T-helper 22 cell (primary cell): ENCODE results near the gene RBM42.
"Not testable (repeated sequence)": the region's sequence is repeated elsewhere in the genome, so short reads cannot be mapped to it uniquely, and the experiment has no call there.

Experiments used
- DNase-seq: peaks from one replicate; pipeline ENCODE4 v3.0.0-alpha.2; 2020; ENCODE audit warnings: low read depth

RBM42 gene

DNA sequence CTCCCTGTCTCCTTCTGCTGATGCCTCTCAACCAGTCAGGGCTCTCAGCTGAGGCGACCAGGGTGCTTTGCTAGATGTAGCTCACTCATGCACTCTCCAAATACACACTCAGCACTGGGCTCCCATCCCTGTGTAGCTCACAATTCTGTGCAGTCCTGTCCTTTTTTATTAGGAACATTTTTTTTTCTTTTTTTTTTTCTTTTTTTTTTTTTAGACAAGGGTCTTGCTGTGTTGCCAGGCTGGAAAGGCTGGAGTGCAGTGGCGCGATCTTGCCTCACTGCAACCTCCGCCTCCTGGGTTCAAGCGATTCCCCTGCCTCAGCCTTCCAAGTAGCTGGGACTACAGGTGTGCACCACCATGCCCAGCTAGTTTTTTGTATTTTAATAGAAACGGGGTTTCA is 26.0 kb downstream of the RBM42 start:
- not testable (repeated sequence) for DNase-seq

DNA sequence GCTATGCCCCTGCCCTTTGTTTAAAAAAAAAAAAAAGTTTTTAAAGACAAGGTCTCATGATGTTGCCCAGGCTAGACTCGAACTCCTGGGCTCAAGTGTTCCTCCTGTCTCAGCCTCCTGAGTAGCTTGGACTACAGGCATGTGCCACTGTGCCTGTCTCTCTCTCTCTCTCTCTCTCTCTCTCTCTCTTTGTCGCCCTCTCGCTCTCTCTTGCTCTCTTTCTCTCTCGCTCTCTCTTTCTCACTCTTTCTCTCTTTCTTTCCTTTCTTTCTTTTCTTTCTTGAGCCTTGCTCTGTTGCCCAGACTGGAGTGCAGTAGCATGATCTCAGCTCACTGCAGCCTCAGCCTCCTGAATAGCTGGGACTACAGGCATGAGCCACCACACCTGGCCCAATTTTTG is 26.8 kb downstream of the RBM42 start:
- no peak for DNase-seq

DNA sequence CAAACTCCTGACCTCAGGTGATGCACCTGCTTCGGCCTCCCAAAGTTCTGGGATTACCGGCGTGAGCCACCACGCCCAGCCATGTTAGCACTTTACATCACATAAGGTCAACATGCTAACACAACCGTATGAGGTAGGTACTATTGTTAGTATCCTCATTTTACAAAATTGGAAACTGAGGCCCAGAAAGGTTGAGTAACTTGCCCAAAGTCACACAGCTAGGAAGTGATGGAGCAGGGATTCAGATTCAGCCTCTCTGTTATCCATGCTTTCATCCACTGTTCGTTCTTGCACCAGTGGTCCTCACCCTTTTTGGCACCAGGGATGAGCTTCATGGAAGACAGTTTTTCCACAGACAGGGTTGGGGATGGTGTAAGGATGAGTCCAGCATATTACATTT is 27.9 kb downstream of the RBM42 start:
- no peak for DNase-seq

DNA sequence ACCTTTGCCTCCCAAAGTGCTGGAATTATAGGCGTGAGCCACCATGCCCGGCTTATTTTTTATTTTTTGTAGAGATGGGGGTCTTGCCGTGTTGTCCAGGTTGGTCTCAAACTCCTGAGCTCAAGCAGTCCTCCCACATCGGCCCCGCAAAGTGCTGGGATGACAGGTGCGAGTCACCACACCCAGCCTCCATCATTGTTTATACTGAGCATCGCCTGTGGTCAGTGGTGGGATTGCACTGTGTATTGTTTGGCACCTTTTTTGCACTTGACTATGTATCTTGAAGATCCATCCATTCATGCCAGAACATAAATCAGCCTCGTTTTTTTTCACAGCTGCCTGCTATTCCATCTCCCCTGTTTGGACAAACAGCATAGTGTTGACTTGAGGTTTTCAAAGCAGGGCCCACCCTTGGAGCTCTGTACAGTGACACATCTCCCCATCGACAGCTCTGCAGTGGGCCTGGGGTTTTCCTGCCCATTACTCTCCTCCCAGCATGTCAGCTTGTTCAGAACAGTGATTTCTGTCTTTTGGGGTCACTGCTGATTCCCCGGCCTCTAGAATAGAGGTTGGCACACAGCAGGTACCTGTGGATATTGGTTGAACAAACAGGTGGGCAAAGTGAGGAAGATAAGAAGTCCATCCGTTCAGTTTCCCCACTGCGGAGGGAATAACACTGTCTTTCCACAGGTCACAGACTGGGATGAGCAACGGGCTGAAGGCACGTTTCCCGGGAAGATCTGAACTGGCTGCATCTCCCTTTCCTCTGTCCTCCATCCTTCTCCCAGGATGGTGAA is 29.3 kb downstream of the RBM42 start:
- no peak for DNase-seq

DNA sequence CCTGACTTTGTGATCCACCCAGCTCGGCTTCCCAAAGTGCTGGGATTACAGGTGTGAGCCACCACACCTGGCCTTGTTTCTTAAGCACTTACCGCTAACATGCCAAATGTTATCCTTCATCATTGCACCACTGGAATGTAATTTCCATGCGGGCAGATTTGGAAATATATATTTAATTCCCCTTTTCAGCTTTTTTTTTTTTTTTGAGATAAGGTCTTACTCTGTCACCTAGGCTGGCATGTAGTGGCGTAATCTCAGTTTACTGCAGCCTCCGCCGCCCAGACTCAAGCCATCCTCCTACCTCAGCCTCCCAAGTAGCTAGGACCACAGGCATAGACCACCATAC is 33.1 kb downstream of the RBM42 start:
- no peak for DNase-seq

DNA sequence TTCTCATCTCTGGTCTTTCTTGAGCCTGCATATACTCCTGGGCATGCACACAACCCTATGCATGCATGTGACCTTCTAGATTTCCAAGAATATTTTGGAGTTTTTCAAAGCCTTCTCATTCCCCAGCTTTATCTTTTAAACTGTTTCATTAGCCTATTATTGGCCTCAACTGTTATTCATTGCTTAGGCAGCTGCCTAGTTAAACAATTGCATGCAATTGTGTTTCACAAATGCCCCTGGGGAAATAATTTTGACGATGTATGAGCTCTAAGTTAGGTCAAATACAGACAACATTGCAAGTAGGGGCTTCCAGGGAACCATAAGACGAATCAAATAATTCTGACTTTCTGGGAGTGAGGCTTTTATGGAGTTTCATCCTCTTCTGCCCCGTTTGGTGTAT is 35.1 kb downstream of the RBM42 start:
- no peak for DNase-seq

DNA sequence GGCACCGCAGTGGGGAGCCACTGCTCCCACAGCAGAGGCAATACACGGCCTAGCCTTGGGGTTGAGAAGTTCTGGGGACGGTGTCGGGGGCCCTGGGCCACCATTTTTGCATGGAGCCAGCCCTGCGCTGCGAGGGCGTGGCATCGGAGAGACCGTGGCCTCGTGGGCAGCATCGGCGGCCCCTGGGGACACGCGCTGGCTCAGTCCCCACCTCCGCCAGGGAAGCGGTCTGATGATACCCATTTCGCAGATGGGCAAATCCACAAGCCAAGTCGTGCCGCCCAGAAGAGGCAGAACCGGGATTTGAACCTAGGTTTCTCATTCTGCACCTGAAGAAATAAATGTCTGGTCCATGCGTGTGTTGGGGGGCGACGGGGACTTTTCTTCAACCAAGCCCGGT is 36.3 kb downstream of the RBM42 start:
- DNase-seq, result no peak

DNA sequence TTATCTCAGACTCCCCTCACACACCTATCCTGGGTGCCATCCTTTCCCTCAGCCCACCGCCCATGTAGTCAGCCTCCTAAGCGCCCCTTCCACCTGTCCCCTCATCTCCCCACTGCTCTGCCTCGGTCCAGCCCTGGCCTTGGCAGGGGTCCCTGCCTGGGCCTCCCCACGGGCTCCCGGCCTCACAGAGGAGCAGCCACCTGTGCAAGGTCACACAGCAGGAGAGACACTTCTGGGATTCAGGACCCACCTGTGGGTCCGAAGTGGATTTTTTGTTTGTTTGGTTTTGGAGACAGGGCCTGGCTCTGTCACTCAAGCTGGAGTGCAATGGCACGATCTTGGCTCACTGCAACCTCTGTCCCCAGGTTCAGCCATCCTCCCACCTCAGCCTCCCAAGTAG is 36.8 kb downstream of the RBM42 start:
- DNase-seq, result no peak

DNA sequence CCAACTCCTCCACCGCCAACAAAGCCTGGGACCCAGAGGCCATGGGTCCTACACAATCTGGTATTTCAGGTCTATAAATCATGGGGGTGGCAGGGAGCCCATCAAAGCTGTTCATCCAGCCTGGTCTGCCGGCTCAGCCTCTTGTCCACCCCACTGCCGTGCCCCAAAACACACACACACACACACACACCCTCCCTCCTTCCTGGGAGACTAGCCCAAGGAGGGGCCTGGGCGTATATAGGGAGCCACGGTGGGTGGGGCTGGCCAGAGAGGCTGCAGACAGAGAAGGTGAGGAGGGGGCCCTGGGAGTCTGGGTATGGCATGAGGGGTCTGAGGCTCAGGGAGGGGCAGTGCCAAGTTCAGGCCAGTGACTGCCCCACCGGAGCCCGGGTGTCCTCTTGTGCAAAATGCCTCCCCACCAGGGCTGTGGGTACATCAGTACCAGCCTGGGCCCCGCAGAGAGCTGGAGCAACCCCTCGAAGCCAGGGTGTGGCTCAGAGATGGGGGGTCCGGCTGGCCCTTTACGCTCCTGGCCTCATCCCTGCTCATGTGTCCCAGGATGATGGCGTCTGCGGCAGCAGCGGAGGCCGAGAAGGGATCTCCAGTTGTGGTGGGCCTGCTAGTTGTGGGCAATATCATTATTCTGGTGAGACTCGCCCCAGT is 37.5 kb downstream of the RBM42 start, which contains the start of gene UPK1A:
Gene UPK1A, plus strand, starts transcription at position 267 of the 663 bp plus-strand sequence. Its CDS starts 296 bp downstream, at position 563.
- DNase-seq, result no peak

DNA sequence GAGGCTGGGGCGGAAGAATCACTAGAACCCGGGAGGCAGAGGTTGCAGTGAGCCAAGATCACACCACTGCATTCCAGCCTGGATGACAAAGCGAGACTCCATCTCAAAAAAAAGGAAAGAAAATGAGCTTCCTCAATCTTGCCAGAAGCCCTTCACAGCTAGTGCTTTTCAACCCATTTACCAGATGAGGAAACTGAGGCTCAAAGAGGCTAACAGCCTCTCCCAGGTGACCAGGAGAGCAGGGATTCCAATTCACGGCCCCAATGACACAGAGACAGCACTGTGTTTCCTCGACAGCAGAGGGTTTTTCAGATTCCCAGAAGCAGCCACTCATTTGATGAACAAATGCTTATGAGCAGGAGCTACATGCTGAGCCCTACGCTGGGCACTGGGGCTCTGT is 40.7 kb downstream of the RBM42 start:
- no peak for DNase-seq

DNA sequence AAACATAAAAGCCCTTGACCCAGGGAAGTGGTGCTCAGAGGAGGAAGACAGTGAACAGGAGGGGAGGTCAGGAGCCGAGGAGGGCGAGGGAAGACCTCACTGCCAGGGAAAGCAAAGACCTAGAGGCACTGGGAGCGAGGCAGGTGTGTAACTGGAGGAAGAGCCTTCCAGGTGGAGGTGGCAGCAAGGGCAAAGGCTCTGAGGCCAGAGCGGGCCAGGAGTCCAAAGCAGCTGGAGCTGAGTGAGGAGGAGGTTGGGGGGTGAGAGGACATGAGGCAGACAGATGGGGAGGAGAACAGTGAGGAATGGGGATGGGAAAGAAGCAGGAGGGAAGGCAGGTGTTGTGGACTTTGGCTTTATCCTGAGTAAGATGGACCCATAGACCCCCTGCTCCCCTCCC is 41.1 kb downstream of the RBM42 start:
- DNase-seq, result no peak

DNA sequence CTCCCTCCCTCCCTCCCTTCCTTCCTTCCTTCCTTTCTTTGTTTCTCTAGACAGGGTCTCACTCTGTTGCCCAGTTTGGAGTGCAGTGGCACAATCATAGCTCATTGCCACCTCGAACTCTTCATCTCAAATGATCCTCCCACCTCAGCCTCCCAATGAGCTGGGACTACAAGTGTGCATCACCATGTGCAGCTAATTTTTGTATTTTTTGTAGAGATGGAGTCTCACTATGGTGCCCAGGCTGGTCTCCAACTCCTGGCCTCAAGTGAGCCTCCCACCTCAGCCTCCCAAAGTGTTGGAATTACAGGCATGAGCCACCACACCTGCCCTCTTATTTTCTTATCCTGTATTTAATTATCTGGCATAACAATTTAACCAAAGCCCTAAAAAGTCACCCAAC is 41.9 kb downstream of the RBM42 start:
- DNase-seq, result no peak

DNA sequence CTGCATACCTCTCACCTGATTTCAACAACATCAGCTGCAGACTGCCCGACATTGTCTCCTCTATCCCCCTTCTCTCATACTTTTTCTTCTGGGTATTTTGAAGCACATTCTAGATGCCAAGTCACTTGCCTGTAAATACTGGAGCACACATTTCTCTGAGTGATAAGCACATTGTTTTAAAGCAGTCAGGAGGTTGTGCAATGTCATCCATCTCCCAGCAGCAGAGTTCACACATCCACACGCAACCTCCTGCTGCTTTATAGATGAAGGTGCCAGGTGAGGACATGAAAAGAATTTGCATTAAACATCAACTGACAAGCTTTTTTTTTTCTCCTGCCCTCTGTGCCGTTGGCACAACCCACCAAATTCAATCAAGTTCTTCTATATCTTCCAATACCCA is 43.0 kb downstream of the RBM42 start:
- DNase-seq, result no peak

DNA sequence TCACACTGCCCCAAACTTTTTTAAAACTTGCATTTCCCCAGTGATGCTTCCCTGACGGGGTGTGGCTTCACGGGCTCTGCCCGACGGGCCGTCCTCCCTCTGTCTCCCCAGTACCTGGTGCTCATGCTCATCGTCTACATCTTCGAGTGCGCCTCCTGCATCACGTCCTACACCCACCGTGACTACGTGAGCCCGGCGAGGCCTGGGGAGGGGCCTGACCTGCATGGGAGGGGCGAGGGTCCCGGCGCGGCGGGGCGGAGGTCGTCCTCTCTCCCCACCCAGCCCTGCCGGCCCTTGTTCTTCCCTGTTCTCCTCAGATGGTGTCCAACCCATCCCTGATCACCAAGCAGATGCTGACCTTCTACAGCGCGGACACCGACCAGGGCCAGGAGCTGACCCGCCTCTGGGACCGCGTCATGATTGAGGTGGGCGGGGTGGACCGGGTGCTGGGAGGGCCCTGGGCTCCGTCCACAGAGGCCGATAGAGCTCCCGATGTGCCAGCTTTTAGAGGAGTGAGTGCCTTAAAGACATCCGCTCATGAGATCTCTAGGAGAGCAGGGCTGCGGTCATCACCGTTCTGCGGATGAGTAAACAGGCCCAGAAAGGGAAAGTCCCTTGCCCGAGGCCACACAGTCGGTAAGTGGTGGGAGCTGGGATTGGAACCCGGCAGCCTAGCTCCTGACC is 44.4 kb downstream of the RBM42 start:
- DNase-seq, result no peak

DNA sequence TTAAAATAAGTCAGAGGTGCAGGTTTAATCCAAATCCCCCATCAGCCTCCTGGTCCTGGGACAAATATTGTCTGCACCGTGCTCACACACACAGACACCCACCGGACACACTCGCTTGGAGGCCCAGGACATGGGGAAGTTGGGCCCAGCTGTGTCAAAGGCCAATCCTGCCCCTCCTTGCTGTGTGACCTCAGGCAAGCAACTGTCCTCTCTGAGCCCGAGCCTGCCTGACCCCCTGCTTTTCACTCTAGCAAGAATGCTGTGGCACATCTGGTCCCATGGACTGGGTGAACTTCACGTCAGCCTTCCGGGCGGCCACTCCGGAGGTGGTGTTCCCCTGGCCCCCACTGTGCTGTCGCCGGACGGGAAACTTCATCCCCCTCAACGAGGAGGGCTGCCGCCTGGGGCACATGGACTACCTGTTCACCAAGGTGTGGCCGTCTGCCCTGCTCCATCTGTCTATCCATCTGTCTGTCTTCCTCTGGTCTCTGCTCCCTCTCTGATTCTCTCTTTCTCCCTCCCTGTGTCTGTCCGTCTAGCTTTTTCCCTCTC is 46.8 kb downstream of the RBM42 start:
- DNase-seq, result no peak
